Stomach smooth muscle (tissue), 2 donors: ENCODE measurements around the gene RELN.

Experiments used
- H3K27ac ChIP-seq: one replicate; pipeline ENCODE4 v1.7.0; 2013; ENCODE audit warnings: mild to moderate bottlenecking, low read length, inconsistent platforms
- H3K27me3 ChIP-seq, 2 donors: one replicate each; pipeline ENCODE4 v1.7.0; 2013; ENCODE audit warnings: low read length in 2 of 2; ENCODE audit not compliant: insufficient read depth in 2 of 2, control insufficient read depth in 1 of 2
- H3K36me3 ChIP-seq, 2 donors: one replicate each; pipeline ENCODE4 v1.7.0; 2013; ENCODE audit warnings: low read length in 2 of 2; ENCODE audit not compliant: control insufficient read depth in 2 of 2, insufficient read depth in 2 of 2
- H3K4me1 ChIP-seq: one replicate; pipeline ENCODE4 v1.7.0; 2013; ENCODE audit warnings: low read length; ENCODE audit not compliant: control insufficient read depth, insufficient read depth
- H3K4me3 ChIP-seq, 2 donors: one replicate each; pipeline ENCODE4 v1.7.0; 2013; ENCODE audit warnings: low read length in 2 of 2
- H3K9ac ChIP-seq, 2 donors: one replicate each; pipeline ENCODE4 v1.7.0; 2013; ENCODE audit warnings: low read length in 2 of 2, mild to moderate bottlenecking in 1 of 2
- H3K9me3 ChIP-seq, 2 donors: one replicate each; pipeline ENCODE4 v1.7.0; 2013; ENCODE audit warnings: low read length in 2 of 2; ENCODE audit not compliant: control insufficient read depth in 2 of 2
- donor health status: healthy.
- donor health status: Pancreatic carcinoma.

The RELN gene

DNA sequence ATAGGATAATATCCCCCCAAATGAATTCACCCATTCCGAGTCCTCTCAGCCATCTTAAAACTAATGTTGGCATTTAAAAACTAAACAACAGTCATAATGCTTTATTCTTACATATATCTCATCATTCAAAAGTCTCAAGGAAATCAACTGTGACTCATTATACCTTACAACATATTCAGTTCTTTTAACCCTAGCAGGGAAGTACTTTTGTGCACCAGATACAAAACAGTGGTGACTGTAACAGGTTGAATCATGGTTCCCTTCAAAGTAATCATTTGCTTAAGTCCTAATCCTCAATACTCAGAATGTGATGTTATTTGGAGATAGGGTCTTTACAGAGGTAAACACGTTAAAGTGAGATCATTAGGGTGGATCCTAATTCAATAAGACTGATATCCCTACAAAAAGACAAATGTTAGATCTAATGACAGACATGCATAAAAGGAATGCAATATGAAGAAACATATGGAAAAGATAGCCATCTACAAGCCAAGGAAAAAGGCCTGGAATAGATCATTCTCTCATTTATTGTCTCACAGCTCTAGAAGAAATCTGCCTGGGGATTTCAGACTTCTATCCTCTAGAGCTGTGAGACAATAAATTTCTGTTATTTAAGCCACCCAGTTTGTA lies 42.3 kb downstream of the RELN start:
- Histone ChIP-seq H3K9ac (no peak overlapping the region), H3K27ac (no peak overlapping the region), H3K9me3 (no peaks in the 10 kb centered on the region), H3K4me3 (no peak overlapping the region), H3K36me3 (no peaks in the 10 kb centered on the region), H3K4me1 (no peaks in the 10 kb centered on the region), H3K27me3 (no peaks in the 10 kb centered on the region)

DNA sequence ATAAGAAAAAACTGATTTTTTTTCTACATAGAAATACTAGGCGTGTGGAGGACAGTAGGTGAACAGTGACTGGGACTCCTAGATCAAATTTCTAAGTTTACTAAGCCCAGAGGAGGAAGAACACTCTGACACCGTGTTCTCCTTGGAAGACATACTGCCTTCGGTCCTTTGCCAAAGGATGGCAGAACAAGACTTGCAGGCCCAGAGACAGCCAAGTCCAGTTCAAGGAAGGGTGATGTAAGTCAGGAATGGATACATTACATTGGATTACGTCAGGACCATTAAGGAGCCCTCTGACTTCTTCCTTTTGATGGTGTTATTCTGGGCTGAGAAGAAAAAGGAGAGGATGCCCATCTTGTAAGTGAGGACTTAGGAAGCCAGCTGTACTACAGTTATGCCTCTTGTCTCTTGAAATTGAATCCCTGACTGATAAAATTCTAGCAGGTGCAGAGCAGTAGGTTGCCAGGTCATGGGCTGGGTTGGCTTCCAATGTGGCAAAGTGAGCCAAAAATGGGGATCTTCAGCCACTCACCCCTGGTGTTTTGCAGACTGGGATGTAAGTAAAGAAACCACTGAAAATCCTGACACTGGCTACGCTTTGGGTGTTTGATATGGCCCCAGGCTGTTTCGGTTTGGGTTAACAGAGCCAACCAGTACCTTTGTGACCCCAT lies 45.1 kb downstream of the RELN start:
- no peaks in the 10 kb centered on the region for H3K27me3 ChIP-seq
- H3K36me3 ChIP-seq: no peaks in the 10 kb centered on the region
- H3K4me1 ChIP-seq: no peaks in the 10 kb centered on the region
- no peak overlapping the region for H3K9ac ChIP-seq
- H3K4me3 ChIP-seq: no peak overlapping the region
- no peaks in the 10 kb centered on the region for H3K9me3 ChIP-seq
- H3K27ac ChIP-seq: no peak overlapping the region

DNA sequence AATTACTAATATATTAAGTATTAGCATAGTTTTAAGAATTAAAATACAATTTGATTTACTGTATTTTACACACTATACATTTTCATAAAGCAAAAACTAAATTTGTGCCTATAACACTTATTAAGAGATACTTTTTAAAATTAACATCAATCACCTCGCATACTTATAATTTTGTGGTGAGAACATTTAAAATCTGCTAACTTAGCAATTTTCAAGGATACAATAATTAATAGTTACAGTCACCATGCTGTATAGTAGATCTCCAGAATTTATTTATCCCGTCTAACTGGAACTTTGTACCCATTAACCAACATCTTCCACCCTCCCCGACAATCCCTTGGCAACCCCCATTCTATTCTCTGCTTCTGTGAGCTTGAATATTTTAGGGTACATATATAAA lies 47.5 kb downstream of the RELN start:
- Histone ChIP-seq H3K36me3 (no peaks in the 10 kb centered on the region), H3K4me3 (no peak overlapping the region), H3K9ac (no peak overlapping the region), H3K4me1 (no peaks in the 10 kb centered on the region), H3K9me3 (no peaks in the 10 kb centered on the region), H3K27me3 (no peaks in the 10 kb centered on the region), H3K27ac (no peak overlapping the region)

DNA sequence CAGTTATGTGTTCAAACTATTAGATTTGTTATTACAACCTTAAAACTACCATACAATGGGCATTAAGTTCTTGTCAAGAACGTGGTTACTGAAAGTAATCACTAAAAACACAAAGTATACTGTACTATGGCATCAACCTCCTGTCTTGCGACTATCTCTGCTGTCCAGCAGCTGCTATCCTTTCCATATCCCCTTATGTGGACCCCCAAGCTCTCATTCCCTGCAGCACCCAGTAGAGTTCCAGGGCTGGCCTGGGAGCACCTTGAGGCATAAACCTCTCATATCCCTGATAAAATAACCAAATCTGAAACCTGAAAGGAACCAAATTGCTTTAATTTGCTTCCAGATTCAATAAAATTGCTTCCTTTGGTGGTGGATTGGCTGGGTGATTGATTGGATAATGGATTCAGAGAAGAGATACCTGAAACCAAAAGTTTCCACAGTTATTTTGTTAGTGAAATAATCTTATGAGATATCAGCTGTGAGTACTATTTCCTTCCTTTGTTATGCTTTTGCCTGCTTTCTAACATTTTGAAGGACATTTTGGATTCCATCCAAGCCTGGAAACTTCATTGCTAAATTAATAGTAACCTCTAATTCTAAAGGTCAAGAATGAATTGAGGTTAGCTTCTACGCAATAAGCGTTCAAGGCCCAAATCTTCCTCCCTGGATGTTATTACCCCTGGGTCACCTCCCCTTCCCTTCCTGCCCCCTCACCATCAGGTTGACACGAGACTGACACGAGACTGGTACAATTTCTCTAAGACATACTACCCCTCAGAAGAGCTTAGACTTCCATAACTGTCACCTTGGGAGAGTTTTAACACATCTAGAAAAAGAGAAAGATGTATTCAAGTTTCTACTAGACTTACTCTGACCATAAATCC lies 48.8 kb downstream of the RELN start:
- Histone ChIP-seq H3K4me3 (no peak overlapping the region), H3K36me3 (no peaks in the 10 kb centered on the region), H3K27me3 (no peaks in the 10 kb centered on the region), H3K27ac (no peak overlapping the region), H3K4me1 (no peaks in the 10 kb centered on the region), H3K9me3 (no peaks in the 10 kb centered on the region), H3K9ac (no peak overlapping the region)

DNA sequence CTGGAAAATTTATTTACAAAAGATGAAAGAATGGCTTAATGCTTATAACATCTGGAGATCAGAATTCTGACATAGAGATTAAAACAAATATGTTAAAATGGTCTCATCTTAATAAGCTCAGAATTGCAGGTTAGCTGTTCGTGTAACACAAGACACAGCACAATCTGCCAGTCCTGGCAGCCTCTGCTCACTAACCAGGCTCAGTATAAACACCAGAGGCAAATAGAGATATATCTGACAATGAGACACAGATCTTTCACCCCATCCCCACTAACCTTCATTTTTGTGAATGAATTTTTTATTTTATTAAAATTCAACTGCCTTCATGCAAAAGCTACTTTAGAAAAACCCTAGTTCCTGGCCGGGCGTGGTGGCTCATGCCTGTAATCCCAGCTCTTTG lies 51.8 kb downstream of the RELN start:
- Histone ChIP-seq H3K27me3 (no peaks in the 10 kb centered on the region), H3K36me3 (no peaks in the 10 kb centered on the region), H3K9ac (no peak overlapping the region), H3K4me3 (no peak overlapping the region), H3K27ac (no peak overlapping the region), H3K4me1 (no peaks in the 10 kb centered on the region), H3K9me3 (no peaks in the 10 kb centered on the region)

DNA sequence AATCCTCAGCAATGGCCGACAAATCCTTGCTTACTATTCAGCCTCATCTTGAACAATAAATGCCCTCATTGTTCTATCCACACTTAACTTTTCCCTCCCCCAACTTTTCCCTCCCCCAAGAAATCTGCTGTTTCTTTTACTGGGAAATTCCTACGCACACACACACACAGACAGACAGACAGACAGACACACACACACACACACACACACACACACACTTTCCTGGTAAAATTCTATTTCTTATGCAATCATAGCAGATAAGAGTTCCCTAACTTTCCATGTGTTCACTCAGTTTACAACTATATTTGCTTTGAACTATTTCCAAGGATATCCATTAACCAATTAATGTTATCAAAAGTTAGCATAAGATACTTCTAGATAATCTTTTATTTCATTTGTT lies 52.9 kb downstream of the RELN start:
- Histone ChIP-seq H3K27me3 (no peaks in the 10 kb centered on the region), H3K36me3 (no peaks in the 10 kb centered on the region), H3K9me3 (no peaks in the 10 kb centered on the region), H3K4me3 (no peak overlapping the region), H3K27ac (no peak overlapping the region), H3K9ac (no peak overlapping the region), H3K4me1 (no peaks in the 10 kb centered on the region)

DNA sequence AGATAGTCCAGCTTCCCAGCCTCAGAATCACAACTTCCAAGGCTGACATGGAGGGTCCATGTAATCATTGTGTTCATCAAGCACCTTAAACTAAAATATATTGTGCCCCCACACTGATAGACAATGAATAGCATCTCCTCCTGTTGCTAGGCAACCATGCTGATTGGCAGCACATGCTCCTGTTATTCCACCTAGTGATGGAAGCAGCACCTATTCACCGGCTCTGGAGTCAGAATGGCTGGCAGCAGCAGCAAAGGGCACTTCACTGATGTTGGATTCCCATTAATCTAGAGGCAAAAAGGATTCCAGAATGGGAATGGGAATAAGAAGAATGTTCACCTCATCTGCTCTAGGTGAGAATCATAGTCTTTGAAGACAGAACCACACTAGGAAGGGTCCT lies 55.0 kb downstream of the RELN start:
- Histone ChIP-seq H3K4me1 (no peaks in the 10 kb centered on the region), H3K4me3 (no peak overlapping the region), H3K36me3 (no peaks in the 10 kb centered on the region), H3K27ac (no peak overlapping the region), H3K9ac (no peak overlapping the region), H3K27me3 (no peaks in the 10 kb centered on the region), H3K9me3 (no peaks in the 10 kb centered on the region)

DNA sequence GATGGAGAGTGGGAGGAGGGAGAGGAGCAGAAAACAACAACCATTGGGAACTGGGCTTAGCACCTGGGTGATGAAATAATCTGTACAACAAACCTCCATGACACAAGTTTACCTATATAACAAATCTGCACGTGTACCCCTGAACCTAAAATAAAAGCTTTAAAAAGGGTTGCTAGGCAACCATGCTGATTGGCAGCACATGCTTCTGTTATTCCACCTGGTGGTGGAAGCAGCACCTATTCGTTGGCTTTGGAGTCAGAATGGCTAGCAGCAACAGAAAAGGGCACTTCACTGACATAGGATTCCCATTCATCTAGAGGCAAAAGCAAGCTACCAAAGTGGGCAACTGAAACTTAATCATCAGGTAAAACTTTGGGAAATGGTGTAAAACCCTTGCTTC lies 57.1 kb downstream of the RELN start:
- Histone ChIP-seq H3K9ac (no peak overlapping the region), H3K27me3 (no peaks in the 10 kb centered on the region), H3K36me3 (no peaks in the 10 kb centered on the region), H3K9me3 (no peaks in the 10 kb centered on the region), H3K27ac (no peak overlapping the region), H3K4me1 (no peaks in the 10 kb centered on the region), H3K4me3 (no peak overlapping the region)

DNA sequence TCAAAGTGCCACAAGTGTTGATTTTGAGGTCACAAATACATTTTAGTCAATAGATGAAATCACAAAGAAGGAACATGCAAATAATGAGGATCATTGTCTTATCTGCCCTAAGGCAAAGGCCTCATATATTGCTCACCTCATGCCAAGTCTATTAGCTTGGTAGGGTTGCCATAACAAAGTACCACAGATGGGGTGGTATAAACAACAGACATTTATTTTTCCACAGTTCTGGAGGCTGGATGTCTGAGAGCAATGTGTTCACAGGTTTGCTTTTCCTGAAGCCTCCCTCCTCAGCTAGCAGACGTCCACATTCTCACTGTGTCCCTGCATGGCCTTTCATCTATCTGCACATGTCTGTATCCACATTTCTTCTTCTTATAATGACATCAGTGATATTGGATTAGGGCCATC lies 59.6 kb downstream of the RELN start:
- no peak overlapping the region for H3K4me3 ChIP-seq
- no peak overlapping the region for H3K9ac ChIP-seq
- no peaks in the 10 kb centered on the region for H3K27me3 ChIP-seq
- H3K9me3 ChIP-seq: no peaks in the 10 kb centered on the region
- H3K36me3 ChIP-seq: no peaks in the 10 kb centered on the region
- no peak overlapping the region for H3K27ac ChIP-seq
- H3K4me1 ChIP-seq: no peaks in the 10 kb centered on the region

DNA sequence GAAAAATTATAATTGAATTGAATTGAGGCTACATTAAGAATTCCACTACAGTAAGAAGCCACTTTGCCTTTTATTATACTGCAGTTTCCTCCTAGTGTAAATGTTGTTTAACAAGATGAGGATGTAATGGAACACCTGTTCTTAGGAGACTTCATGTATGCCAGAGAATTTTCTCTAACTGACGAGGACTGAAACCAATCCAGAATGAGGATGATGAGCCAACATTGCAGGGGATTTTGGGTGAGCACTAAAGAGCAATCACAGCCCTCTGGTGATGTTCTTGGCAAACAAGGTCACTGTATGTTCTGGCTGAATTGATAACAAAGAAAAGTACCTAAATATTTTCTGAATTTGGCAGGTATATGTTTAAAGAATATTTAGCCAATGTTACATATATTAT lies 60.9 kb downstream of the RELN start:
- H3K9ac ChIP-seq: no peak overlapping the region
- no peaks in the 10 kb centered on the region for H3K36me3 ChIP-seq
- no peak overlapping the region for H3K4me3 ChIP-seq
- no peaks in the 10 kb centered on the region for H3K9me3 ChIP-seq
- H3K27ac ChIP-seq: no peak overlapping the region
- no peaks in the 10 kb centered on the region for H3K4me1 ChIP-seq
- no peaks in the 10 kb centered on the region for H3K27me3 ChIP-seq

DNA sequence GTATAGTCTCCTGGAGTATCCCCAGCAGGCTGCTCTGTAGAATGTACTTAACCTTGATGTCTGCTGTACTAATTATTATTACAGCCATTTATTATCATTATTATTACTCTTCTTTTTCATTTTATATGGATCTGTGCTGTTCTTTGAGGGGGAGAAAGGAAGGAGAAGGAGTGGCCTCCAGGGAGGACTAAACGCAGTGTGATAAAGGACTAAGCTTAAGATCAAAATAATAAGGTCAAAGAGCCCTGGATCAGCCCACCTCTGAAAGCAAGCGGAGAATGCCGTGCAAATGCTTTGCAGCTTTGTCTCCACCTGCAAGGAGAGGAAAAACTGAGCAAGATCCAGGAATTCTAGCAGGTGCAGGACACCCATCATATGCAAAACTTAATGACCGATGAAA lies 65.3 kb downstream of the RELN start:
- no peak overlapping the region for H3K27ac ChIP-seq
- no peaks in the 10 kb centered on the region for H3K27me3 ChIP-seq
- H3K36me3 ChIP-seq: no peaks in the 10 kb centered on the region
- H3K9me3 ChIP-seq: no peaks in the 10 kb centered on the region
- H3K9ac ChIP-seq: no peak overlapping the region
- no peaks in the 10 kb centered on the region for H3K4me1 ChIP-seq
- H3K4me3 ChIP-seq: no peak overlapping the region
